ENCODE measurements around the gene KDM1B. TPM values are rescaled to one million over a fixed set of nuclear protein-coding genes. Genes with fewer than 3 reads are reported as not detected.

The KDM1B gene
- total RNA-seq, 1 experiment from 2014 or later: 15.8 TPM

- CTCF ChIA-PET: no interaction called here
Observed at GRCh38 chr6:18268066-18268465, 112.8 kb downstream of the KDM1B start.

GRCh38 chr6:18269253-18269652, 114.0 kb downstream of the KDM1B start:
- H3K36me3 ChIP-seq (ENCODE audit: insufficient read depth, low read length, poor library complexity, severe bottlenecking): no peaks in the 10 kb centered on the region
- no peak for TF ChIP-seq CTCF (conservative IDR thresholded peaks at IDR 0.05; ENCODE audit: low read depth, low read length)
- TF ChIP-seq EZH2 (IDR thresholded peaks at IDR 0.05; ENCODE audit: borderline replicate concordance, low read depth, low read length, poor library complexity, severe bottlenecking): no peak
- H3K27ac ChIP-seq (ENCODE audit: low read depth, low read length, poor library complexity, severe bottlenecking): no peak overlapping the region
- H3K4me1 ChIP-seq (ENCODE audit: insufficient read depth, low read length, poor library complexity, severe bottlenecking): peaks cover 18% of the 10 kb centered on the region
- no peaks in the 10 kb centered on the region for H3K27me3 ChIP-seq (replicated peaks; ENCODE audit: insufficient read depth, low read depth, low read length, poor library complexity)
- POLR2A ChIA-PET (ENCODE audit: low non-redundant PET): no interaction called here
- intact Hi-C loops (cut with micrococcal nuclease; ENCODE audit: unreplicated experiment): no loop called here
- peak; percentile 47 for DNase-seq (ENCODE audit: low spot score)
- BruUV-seq (replicated peaks): no TSS peak
- CTCF ChIA-PET: no interaction called here
- no peaks in the 10 kb centered on the region for H3K9me3 ChIP-seq (ENCODE audit: low read depth, low read length, poor library complexity, severe bottlenecking)
- H3K4me3 ChIP-seq (ENCODE audit: low read depth, low read length, poor library complexity, severe bottlenecking): no peak overlapping the region

More at GRCh38 chr6:18268066-18268465, 112.8 kb downstream of the KDM1B start:
- no peak overlapping the region for H3K27ac ChIP-seq (ENCODE audit: low read depth, low read length, poor library complexity, severe bottlenecking)
- H3K36me3 ChIP-seq (ENCODE audit: insufficient read depth, low read length, poor library complexity, severe bottlenecking): no peaks in the 10 kb centered on the region
- H3K27me3 ChIP-seq (replicated peaks; ENCODE audit: insufficient read depth, low read depth, low read length, poor library complexity): no peaks in the 10 kb centered on the region
- POLR2A ChIA-PET (ENCODE audit: low non-redundant PET): no interaction called here
- intact Hi-C loops (cut with micrococcal nuclease; ENCODE audit: unreplicated experiment): no loop called here
- peaks cover 18% of the 10 kb centered on the region for H3K4me1 ChIP-seq (ENCODE audit: insufficient read depth, low read length, poor library complexity, severe bottlenecking)
- no TSS peak for BruUV-seq (replicated peaks)
- no peak for TF ChIP-seq CTCF (conservative IDR thresholded peaks at IDR 0.05; ENCODE audit: low read depth, low read length)
- TF ChIP-seq EZH2 (IDR thresholded peaks at IDR 0.05; ENCODE audit: borderline replicate concordance, low read depth, low read length, poor library complexity, severe bottlenecking): no peak
- DNase-seq (ENCODE audit: low spot score): no peak
- no peak overlapping the region for H3K4me3 ChIP-seq (ENCODE audit: low read depth, low read length, poor library complexity, severe bottlenecking)
- no peaks in the 10 kb centered on the region for H3K9me3 ChIP-seq (ENCODE audit: low read depth, low read length, poor library complexity, severe bottlenecking)

- TF ChIP-seq EZH2 (IDR thresholded peaks at IDR 0.05; ENCODE audit: borderline replicate concordance, low read depth, low read length, poor library complexity, severe bottlenecking) (no peak), CTCF (conservative IDR thresholded peaks at IDR 0.05; ENCODE audit: low read depth, low read length) (no peak)
- Histone ChIP-seq H3K36me3 (ENCODE audit: insufficient read depth, low read length, poor library complexity, severe bottlenecking) (no peaks in the 10 kb centered on the region), H3K4me1 (ENCODE audit: insufficient read depth, low read length, poor library complexity, severe bottlenecking) (peaks cover 18% of the 10 kb centered on the region), H3K27ac (ENCODE audit: low read depth, low read length, poor library complexity, severe bottlenecking) (no peak overlapping the region), H3K9me3 (ENCODE audit: low read depth, low read length, poor library complexity, severe bottlenecking) (no peaks in the 10 kb centered on the region), H3K4me3 (ENCODE audit: low read depth, low read length, poor library complexity, severe bottlenecking) (no peak overlapping the region), H3K27me3 (replicated peaks; ENCODE audit: insufficient read depth, low read depth, low read length, poor library complexity) (no peaks in the 10 kb centered on the region)
- intact Hi-C loops (cut with micrococcal nuclease; ENCODE audit: unreplicated experiment): no loop called here
- no peak for DNase-seq (ENCODE audit: low spot score)
- CTCF ChIA-PET: no interaction called here
- POLR2A ChIA-PET (ENCODE audit: low non-redundant PET): no interaction called here
- BruUV-seq (replicated peaks): no TSS peak
Observed at GRCh38 chr6:18269717-18270116, 114.5 kb downstream of the KDM1B start.

All from A673 (cell line).